Hepatocyte (in vitro differentiated cells): Measurements from ENCODE around the gene PYY.

ENCODE experiments used
- EZH2 ChIP-seq: fragments of 200-600 bp; sonication (generic); IDR thresholded peaks from 2 replicates; pipeline ENCODE4 v1.6.1; 2016; ENCODE audit warnings: antibody characterized with exemption, mild to moderate bottlenecking, borderline replicate concordance
- EZH2phosphoT487 ChIP-seq: fragments of 200-600 bp; sonication (generic); IDR thresholded peaks from one replicate; pipeline ENCODE4 v1.6.1; 2018; ENCODE audit warnings: antibody characterized with exemption, mild to moderate bottlenecking, low read depth, moderate library complexity; ENCODE audit not compliant: unreplicated experiment, severe bottlenecking
- TF ChIP-seq, protein P1 (sequence below): fragments of 200-600 bp; sonication (generic); IDR thresholded peaks from 2 replicates; pipeline ENCODE4 v1.5.1; 2016; ENCODE audit warnings: antibody characterized with exemption, mild to moderate bottlenecking; ENCODE audit not compliant: poor library complexity

DNA sequence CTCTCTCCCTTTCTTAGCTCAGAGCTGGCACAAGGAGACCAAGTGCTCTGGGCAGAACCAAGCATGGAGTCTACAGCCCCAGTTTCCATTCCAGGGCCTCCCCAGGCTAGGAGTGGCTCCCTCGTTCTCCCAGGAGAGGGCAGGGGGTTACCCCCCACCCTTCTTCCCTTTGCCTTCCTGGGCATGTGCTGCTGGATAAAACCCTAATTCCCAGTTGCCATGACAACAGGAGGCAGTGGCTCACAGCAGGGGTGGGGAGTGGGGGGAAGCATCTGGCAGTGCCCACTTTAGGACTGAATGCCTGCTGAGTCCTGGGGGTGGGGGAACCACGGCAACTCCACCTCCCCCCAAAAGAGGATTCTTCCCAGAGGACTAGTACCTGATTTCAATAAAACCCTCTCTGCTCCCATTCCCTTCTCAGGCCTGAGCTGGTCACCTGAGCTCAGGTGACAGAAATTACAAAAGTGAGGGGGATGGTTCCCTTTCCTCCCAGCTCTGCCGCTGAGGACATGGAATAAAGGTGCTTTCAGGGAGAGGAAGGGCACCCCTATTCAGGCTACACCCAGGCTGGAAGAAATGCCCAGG, 48.2 kb downstream of the PYY start:
- TF ChIP-seq, protein P1, sequence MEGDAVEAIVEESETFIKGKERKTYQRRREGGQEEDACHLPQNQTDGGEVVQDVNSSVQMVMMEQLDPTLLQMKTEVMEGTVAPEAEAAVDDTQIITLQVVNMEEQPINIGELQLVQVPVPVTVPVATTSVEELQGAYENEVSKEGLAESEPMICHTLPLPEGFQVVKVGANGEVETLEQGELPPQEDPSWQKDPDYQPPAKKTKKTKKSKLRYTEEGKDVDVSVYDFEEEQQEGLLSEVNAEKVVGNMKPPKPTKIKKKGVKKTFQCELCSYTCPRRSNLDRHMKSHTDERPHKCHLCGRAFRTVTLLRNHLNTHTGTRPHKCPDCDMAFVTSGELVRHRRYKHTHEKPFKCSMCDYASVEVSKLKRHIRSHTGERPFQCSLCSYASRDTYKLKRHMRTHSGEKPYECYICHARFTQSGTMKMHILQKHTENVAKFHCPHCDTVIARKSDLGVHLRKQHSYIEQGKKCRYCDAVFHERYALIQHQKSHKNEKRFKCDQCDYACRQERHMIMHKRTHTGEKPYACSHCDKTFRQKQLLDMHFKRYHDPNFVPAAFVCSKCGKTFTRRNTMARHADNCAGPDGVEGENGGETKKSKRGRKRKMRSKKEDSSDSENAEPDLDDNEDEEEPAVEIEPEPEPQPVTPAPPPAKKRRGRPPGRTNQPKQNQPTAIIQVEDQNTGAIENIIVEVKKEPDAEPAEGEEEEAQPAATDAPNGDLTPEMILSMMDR = no peak
- TF ChIP-seq EZH2 (no peak), EZH2phosphoT487 (no peak)
